Endometrial microvascular endothelial cells (primary cell): ENCODE results near the gene RMND5A. TPM values are rescaled to one million over a fixed set of nuclear protein-coding genes. Genes with fewer than 3 reads are reported as not detected.
"Not testable (repeated sequence)": the region's sequence is repeated elsewhere in the genome, so short reads cannot be mapped to it uniquely, and the experiment has no call there.

ENCODE experiments used
- in situ Hi-C: cut with HindIII; loops from 2 replicates; pipeline ENCODE4 v1.10.0; 2017; ENCODE audit warnings: low sequenced_read_pairs, low pct_unique_long_range_greater_than_20kb; ENCODE audit errors: inconsistent ontology term
- total RNA-seq: library from RNA; depleted of rRNA; stranded (reverse); fragments of >200 nt; gene quantifications from one replicate; pipeline ENCODE4 v1.2.3, GENCODE V29; 2015; ENCODE audit errors: inconsistent ontology term

RMND5A gene
- total RNA-seq, 1 donor from 2014 or later, result 26.0 TPM

- in situ Hi-C loops, result no loop called here
Measured at GRCh38 chr2:86706220-86706619, 13.9 kb upstream of the RMND5A start.

GRCh38 chr2:86706935-86707334 lies 13.2 kb upstream of the RMND5A start:
- in situ Hi-C loops, result no loop called here

GRCh38 chr2:86708126-86708525 lies 12.0 kb upstream of the RMND5A start:
- in situ Hi-C loops, result not testable (repeated sequence)

- in situ Hi-C loops, result not testable (repeated sequence)
Measured at GRCh38 chr2:86714579-86715173, 5.4 kb upstream of the RMND5A start.

- in situ Hi-C loops, result not testable (repeated sequence)
Measured at GRCh38 chr2:86719263-86719636, 841 bp upstream of the RMND5A start.

- in situ Hi-C loops, result not testable (repeated sequence)
Measured at GRCh38 chr2:86720540-86721320, 639 bp downstream of the RMND5A start.

- in situ Hi-C loops, result not testable (repeated sequence)
Measured at GRCh38 chr2:86725706-86726105, 5.6 kb downstream of the RMND5A start.

GRCh38 chr2:86732040-86732525 lies 12.0 kb downstream of the RMND5A start:
- in situ Hi-C loops, result not testable (repeated sequence)

GRCh38 chr2:86732837-86733236 lies 12.7 kb downstream of the RMND5A start:
- in situ Hi-C loops, result not testable (repeated sequence)

GRCh38 chr2:86733528-86733927 lies 13.4 kb downstream of the RMND5A start:
- in situ Hi-C loops, result not testable (repeated sequence)

- in situ Hi-C loops, result not testable (repeated sequence)
Measured at GRCh38 chr2:86734896-86735295, 14.8 kb downstream of the RMND5A start.

- in situ Hi-C loops, result not testable (repeated sequence)
Measured at GRCh38 chr2:86739485-86739884, 19.4 kb downstream of the RMND5A start.

- in situ Hi-C loops, result not testable (repeated sequence)
Measured at GRCh38 chr2:86739889-86740288, 19.8 kb downstream of the RMND5A start.

- in situ Hi-C loops, result not testable (repeated sequence)
Measured at GRCh38 chr2:86741889-86742498, 21.9 kb downstream of the RMND5A start.

GRCh38 chr2:86744152-86744551 lies 24.1 kb downstream of the RMND5A start:
- in situ Hi-C loops, result no loop called here

- in situ Hi-C loops, result no loop called here
Measured at GRCh38 chr2:86746939-86747338, 26.8 kb downstream of the RMND5A start.

GRCh38 chr2:86747711-86748639 lies 27.9 kb downstream of the RMND5A start:
- in situ Hi-C loops, result no loop called here

GRCh38 chr2:86750240-86750839 lies 30.2 kb downstream of the RMND5A start:
- in situ Hi-C loops, result no loop called here

- in situ Hi-C loops, result no loop called here
Measured at GRCh38 chr2:86751778-86752177, 31.7 kb downstream of the RMND5A start.
